ENCODE results near the gene HRH3. TPM values are rescaled to one million over a fixed set of nuclear protein-coding genes. Genes with fewer than 3 reads are reported as not detected.

Gene HRH3
- total RNA-seq, 1 donor = not detected

GRCh38 chr20:62236200-62236599 is 16.1 kb upstream of the HRH3 start:
- DNase-seq (ENCODE audit: low read depth) = no peak
- no peak for TF ChIP-seq CTCF (IDR thresholded peaks at IDR 0.05; ENCODE audit: insufficient read depth, low read depth, low read length)
- no peak overlapping the region for H3K4me3 ChIP-seq (ENCODE audit: low read depth, low read length)

- no peak for TF ChIP-seq CTCF (IDR thresholded peaks at IDR 0.05; ENCODE audit: insufficient read depth, low read depth, low read length)
- no peak overlapping the region for H3K4me3 ChIP-seq (ENCODE audit: low read depth, low read length)
- DNase-seq (ENCODE audit: low read depth) = no peak
Observed at GRCh38 chr20:62235777-62236157, 15.7 kb upstream of the HRH3 start.

- no peak overlapping the region for H3K4me3 ChIP-seq (ENCODE audit: low read depth, low read length)
- TF ChIP-seq CTCF (IDR thresholded peaks at IDR 0.05; ENCODE audit: insufficient read depth, low read depth, low read length) = no peak
- DNase-seq (ENCODE audit: low read depth) = no peak
Observed at GRCh38 chr20:62235001-62235776, 15.1 kb upstream of the HRH3 start.

- TF ChIP-seq CTCF (IDR thresholded peaks at IDR 0.05; ENCODE audit: insufficient read depth, low read depth, low read length) = no peak
- no peak overlapping the region for H3K4me3 ChIP-seq (ENCODE audit: low read depth, low read length)
- DNase-seq (ENCODE audit: low read depth) = no peak
Observed at GRCh38 chr20:62234339-62234738, 14.3 kb upstream of the HRH3 start.

GRCh38 chr20:62233684-62234083 is 13.6 kb upstream of the HRH3 start:
- TF ChIP-seq CTCF (IDR thresholded peaks at IDR 0.05; ENCODE audit: insufficient read depth, low read depth, low read length) = no peak
- H3K4me3 ChIP-seq (ENCODE audit: low read depth, low read length) = no peak overlapping the region
- no peak for DNase-seq (ENCODE audit: low read depth)

GRCh38 chr20:62232770-62233645 is 12.9 kb upstream of the HRH3 start:
- no peak for DNase-seq (ENCODE audit: low read depth)
- TF ChIP-seq CTCF (IDR thresholded peaks at IDR 0.05; ENCODE audit: insufficient read depth, low read depth, low read length) = no peak
- no peak overlapping the region for H3K4me3 ChIP-seq (ENCODE audit: low read depth, low read length)
